Measurements from ENCODE around the gene CST9L.

- TF ChIP-seq CTCF (IDR thresholded peaks at IDR 0.05 in 2 of 3, conservative IDR thresholded peaks at IDR 0.05 in 1 of 3; ENCODE audit: borderline replicate concordance in 1 of 3, insufficient read depth in 1 of 3, low read depth in 2 of 3, low read length in 2 of 3) (no peak), ZBTB33 (IDR thresholded peaks at IDR 0.05; ENCODE audit: extremely low read depth, insufficient replicate concordance, low read length) (no peak), POLR2AphosphoS5 (IDR thresholded peaks at IDR 0.05; ENCODE audit: low read depth, low read length) (no peak), SRF (IDR thresholded peaks at IDR 0.05; ENCODE audit: low read depth) (no peak), FOSL1 (IDR thresholded peaks at IDR 0.05; ENCODE audit: low read depth) (no peak), POLR2A (IDR thresholded peaks at IDR 0.05; ENCODE audit: borderline replicate concordance, extremely low read depth, insufficient read depth, insufficient read length) (no peak), EZH2phosphoT487 (IDR thresholded peaks at IDR 0.05; ENCODE audit: borderline replicate concordance) (no peak), CBX3 (IDR thresholded peaks at IDR 0.05; ENCODE audit: low read depth) (no peak), REST (IDR thresholded peaks at IDR 0.05; ENCODE audit: low read depth) (no peak), CEBPB (IDR thresholded peaks at IDR 0.05; ENCODE audit: low read depth) (no peak), YY1 (IDR thresholded peaks at IDR 0.05; ENCODE audit: extremely low read depth, insufficient replicate concordance, low read depth, low read length) (no peak), EZH2 (IDR thresholded peaks at IDR 0.05) (no peak), MAX (IDR thresholded peaks at IDR 0.05) (no peak), ZFX (IDR thresholded peaks at IDR 0.05) (no peak)
Measured at GRCh38 chr20:23569570-23569969, 1.3 kb upstream of the CST9L start.
